Vagina (tissue), 2 donors: ENCODE measurements around the gene DPYSL3. TPM values are rescaled to one million over a fixed set of nuclear protein-coding genes. Genes with fewer than 3 reads are reported as not detected.
"Not testable (repeated sequence)": the region's sequence is repeated elsewhere in the genome, so short reads cannot be mapped to it uniquely, and the experiment has no call there.

ENCODE experiments used
- DNase-seq, 2 donors: peaks; one replicate each; pipeline ENCODE4 v3.0.0-alpha.2; 2017; ENCODE audit errors: extremely low spot score in 2 of 2
- H3K27ac ChIP-seq: fragments of 200-600 bp; sonication (generic); one replicate; pipeline ENCODE4 v1.5.1; 2019
- H3K27me3 ChIP-seq: fragments of 200-600 bp; sonication (generic); one replicate; pipeline ENCODE4 v1.5.1; 2019
- H3K36me3 ChIP-seq, 2 donors: fragments of 200-600 bp; sonication (generic); one replicate each; pipeline ENCODE4 v1.5.1; 2017 to 2019
- H3K4me1 ChIP-seq: fragments of 200-600 bp; sonication (generic); one replicate; pipeline ENCODE4 v1.5.1; 2019
- H3K4me3 ChIP-seq, 2 donors: fragments of 200-600 bp; sonication (generic); 1 replicate in 1 of 2; 2 replicates in 1 of 2; pipeline ENCODE4 v1.5.1; 2016 to 2019
- H3K9me3 ChIP-seq: fragments of 200-600 bp; sonication (generic); one replicate; pipeline ENCODE4 v1.5.1; 2019
- POLR2A ChIP-seq, 2 donors: fragments of 450-650 bp; IDR thresholded peaks; one replicate each; pipeline ENCODE4 v1.6.1; 2017; ENCODE audit warnings: antibody characterized with exemption in 2 of 2, mild to moderate bottlenecking in 2 of 2, moderate library complexity in 2 of 2
- POLR2AphosphoS5 ChIP-seq, 2 donors: sonication (generic); formaldehyde crosslinking; IDR thresholded peaks; one replicate each; pipeline ENCODE4 v1.9.0; 2017; ENCODE audit warnings: antibody characterized with exemption in 2 of 2, mild to moderate bottlenecking in 2 of 2, low read depth in 1 of 2; ENCODE audit not compliant: insufficient read depth in 1 of 2
- intact Hi-C: fragments of 100-400 bp; cut with DNase I; formaldehyde crosslinking; loops from one replicate; pipeline ENCODE4 v1.15.1; 2023
- total RNA-seq: library from RNA; depleted of rRNA; stranded (reverse); fragments of >200 nt; gene quantifications from one replicate; pipeline ENCODE4 v1.2.3, GENCODE V29; 2016
- TF ChIP-seq, protein P1 (sequence below), 3 experiments: fragments of 450-650 bp in 2 of 3; fragments of 200-600 bp in 1 of 3; sonication (generic) in 1 of 3; IDR thresholded peaks; one replicate each; pipeline ENCODE4 v1.5.1; 2017 to 2019; ENCODE audit warnings: antibody characterized with exemption in 3 of 3, mild to moderate bottlenecking in 2 of 3, moderate library complexity in 2 of 3

DPYSL3 gene
- total RNA-seq, 1 donor from 2014 or later = 68.5 TPM

DNA sequence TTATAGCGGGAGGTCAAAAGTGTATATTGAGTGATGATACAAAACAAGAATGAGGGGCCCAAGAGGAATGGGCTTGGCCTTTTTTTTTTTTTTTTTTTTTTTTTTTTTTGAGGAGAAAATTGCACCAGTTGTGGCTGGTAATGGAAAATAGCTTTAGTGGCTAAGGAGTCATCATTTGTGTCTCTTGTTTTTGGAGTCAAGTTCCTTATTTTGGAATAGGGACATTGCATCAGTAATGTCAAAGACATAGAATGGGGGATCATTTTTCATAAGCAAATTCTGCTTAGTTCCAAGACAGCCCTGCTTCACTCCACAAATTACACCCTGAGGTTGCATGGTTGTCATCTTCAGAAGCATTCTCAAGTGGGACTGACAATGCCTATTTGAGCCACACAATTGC, 137.7 kb downstream of the DPYSL3 start:
- TF ChIP-seq POLR2A (IDR thresholded peaks at IDR 0.05) (no peak), POLR2AphosphoS5 (IDR thresholded peaks at IDR 0.05; ENCODE audit: insufficient read depth in 1 of 2, low read depth in 1 of 2) (no peak)
- TF ChIP-seq, protein P1, sequence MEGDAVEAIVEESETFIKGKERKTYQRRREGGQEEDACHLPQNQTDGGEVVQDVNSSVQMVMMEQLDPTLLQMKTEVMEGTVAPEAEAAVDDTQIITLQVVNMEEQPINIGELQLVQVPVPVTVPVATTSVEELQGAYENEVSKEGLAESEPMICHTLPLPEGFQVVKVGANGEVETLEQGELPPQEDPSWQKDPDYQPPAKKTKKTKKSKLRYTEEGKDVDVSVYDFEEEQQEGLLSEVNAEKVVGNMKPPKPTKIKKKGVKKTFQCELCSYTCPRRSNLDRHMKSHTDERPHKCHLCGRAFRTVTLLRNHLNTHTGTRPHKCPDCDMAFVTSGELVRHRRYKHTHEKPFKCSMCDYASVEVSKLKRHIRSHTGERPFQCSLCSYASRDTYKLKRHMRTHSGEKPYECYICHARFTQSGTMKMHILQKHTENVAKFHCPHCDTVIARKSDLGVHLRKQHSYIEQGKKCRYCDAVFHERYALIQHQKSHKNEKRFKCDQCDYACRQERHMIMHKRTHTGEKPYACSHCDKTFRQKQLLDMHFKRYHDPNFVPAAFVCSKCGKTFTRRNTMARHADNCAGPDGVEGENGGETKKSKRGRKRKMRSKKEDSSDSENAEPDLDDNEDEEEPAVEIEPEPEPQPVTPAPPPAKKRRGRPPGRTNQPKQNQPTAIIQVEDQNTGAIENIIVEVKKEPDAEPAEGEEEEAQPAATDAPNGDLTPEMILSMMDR (IDR thresholded peaks at IDR 0.05) = no peak
- no peaks in the 10 kb centered on the region for H3K9me3 ChIP-seq
- H3K27ac ChIP-seq = no peak overlapping the region
- H3K4me1 ChIP-seq = no peaks in the 10 kb centered on the region
- no peak overlapping the region for H3K4me3 ChIP-seq
- DNase-seq = no peak
- no peaks in the 10 kb centered on the region for H3K27me3 ChIP-seq
- intact Hi-C loops = loop anchor here (10.0 kb wide), 1 partner anchor 147 kb away; no protein-coding TSS in a partner anchor
- no peaks in the 10 kb centered on the region for H3K36me3 ChIP-seq

DNA sequence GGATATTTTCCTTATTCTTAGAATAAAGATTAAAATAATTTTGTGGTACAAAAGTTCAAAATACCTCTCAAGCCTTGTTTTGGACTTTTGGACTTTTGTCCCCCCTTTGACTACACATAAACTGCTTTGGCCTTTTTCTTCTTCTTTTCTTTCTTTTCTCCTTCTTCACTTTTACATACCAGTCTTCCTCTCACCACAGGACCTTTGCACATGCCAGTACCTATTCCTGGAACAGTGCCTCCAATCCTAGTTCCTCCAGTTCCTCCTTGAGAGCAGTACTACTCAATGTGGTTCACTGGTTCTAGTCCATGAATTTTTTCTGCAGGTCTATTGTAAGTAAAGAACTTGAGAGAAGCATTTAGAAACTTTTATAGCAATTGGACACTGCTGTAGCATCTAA, 138.6 kb downstream of the DPYSL3 start:
- no peak for TF ChIP-seq POLR2AphosphoS5 (IDR thresholded peaks at IDR 0.05; ENCODE audit: insufficient read depth in 1 of 2, low read depth in 1 of 2)
- no peak for TF ChIP-seq POLR2A (IDR thresholded peaks at IDR 0.05)
- TF ChIP-seq, protein P1 (IDR thresholded peaks at IDR 0.05) = no peak
- no peak for DNase-seq
- H3K4me1 ChIP-seq = no peaks in the 10 kb centered on the region
- no peak overlapping the region for H3K27ac ChIP-seq
- no peak overlapping the region for H3K4me3 ChIP-seq
- intact Hi-C loops = loop anchor here (10.0 kb wide), 1 partner anchor 146 kb away; no protein-coding TSS in a partner anchor
- no peaks in the 10 kb centered on the region for H3K36me3 ChIP-seq
- no peaks in the 10 kb centered on the region for H3K27me3 ChIP-seq
- H3K9me3 ChIP-seq = no peaks in the 10 kb centered on the region

DNA sequence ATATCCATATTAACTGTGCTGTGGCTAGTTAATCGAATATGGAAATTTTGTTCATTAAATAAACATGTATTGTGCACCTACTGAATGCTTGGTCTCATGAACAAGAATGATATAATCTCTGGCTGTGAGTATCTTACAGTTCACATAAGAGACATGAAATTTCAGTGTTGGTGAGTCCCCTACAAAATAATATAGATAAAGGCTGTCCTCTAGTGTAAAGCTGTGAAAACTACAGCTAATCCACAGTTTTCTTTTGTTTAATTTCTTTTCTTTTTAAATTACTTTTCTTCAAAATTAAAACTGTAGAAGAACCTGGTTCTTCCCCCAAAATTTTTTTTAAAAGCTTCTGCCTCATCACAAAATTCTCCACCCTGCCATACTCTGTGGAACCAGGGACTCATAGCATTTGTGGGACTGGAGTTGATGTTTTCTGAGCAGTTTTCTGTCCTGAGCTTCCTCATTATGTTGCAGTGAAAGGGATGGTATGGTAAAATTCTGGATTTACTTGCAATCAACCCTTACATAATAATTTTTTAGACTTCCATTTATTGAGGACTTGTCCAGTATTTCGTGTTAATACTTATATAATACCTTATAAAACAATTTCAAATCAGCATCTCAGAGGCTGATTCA, 140.0 kb downstream of the DPYSL3 start:
- no peak for DNase-seq
- H3K4me3 ChIP-seq = no peak overlapping the region
- H3K27me3 ChIP-seq = no peaks in the 10 kb centered on the region
- intact Hi-C loops = loop anchor here (10.0 kb wide), 1 partner anchor 145 kb away; no protein-coding TSS in a partner anchor
- H3K36me3 ChIP-seq = no peaks in the 10 kb centered on the region
- no peak for TF ChIP-seq POLR2AphosphoS5 (IDR thresholded peaks at IDR 0.05; ENCODE audit: insufficient read depth in 1 of 2, low read depth in 1 of 2)
- TF ChIP-seq, protein P1 (IDR thresholded peaks at IDR 0.05) = peak in 1 of 3 experiments; percentile 29
- H3K27ac ChIP-seq = no peak overlapping the region
- no peaks in the 10 kb centered on the region for H3K4me1 ChIP-seq
- H3K9me3 ChIP-seq = no peaks in the 10 kb centered on the region

DNA sequence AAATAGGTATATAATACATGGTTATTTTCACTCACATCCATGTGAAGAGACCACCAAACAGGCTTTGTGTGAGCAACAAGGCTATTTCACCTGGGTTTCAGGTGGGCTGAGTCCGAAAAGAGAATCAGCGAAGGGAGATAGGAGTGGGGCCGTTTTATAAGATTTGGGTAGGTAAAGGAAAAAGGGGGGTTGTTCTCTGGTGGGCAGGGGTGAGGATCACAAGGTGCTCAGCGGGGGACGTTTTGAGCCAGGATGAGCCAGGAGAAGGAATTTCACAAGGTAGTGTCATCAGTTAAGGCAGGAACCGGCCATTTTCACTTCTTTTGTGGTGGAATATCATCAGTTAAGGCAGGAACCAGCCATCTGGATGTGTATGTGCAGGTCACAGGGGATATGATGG, 142.5 kb downstream of the DPYSL3 start:
- H3K27me3 ChIP-seq, intact Hi-C loops, H3K9me3 ChIP-seq, H3K4me1 ChIP-seq, H3K27ac ChIP-seq, DNase-seq, H3K4me3 ChIP-seq, H3K36me3 ChIP-seq: not testable (repeated sequence)

DNA sequence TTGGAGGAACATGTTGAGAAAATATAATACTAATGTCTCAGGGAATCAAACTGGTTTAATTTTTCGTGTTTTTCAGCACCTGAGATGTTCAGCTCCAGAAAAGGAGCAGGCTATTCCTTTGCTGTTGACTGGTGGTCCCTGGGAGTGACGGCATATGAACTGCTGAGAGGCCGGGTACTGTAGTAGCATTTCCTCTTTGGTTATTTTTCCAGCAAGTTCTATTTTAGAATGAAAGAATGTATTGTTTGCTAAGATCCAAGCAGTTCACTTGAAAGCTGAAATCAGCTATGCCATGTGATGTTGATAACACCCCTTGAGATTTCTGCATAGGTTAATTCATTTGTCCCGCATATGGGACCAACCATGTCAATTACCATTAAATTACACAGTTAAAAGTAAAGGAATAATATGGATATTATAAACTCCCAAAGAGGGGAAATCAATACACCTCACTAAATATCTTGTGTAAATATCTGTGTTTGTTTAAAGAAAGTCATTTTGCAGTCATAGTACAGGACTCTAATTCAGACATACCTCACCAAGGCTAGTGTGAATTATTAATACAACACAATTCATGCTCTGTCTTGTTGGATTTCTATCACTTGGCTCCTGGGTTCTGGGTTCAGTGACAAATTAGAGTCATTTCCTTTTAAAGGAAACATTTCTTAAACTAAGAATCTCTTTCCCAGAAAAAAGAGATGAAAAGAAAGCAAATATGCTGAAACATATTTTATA, 148.3 kb downstream of the DPYSL3 start:
- no peaks in the 10 kb centered on the region for H3K27me3 ChIP-seq
- intact Hi-C loops = no loop called here
- no peaks in the 10 kb centered on the region for H3K36me3 ChIP-seq
- no peak overlapping the region for H3K4me3 ChIP-seq
- H3K9me3 ChIP-seq = no peaks in the 10 kb centered on the region
- TF ChIP-seq POLR2A (IDR thresholded peaks at IDR 0.05) (no peak), POLR2AphosphoS5 (IDR thresholded peaks at IDR 0.05; ENCODE audit: insufficient read depth in 1 of 2, low read depth in 1 of 2) (no peak)
- TF ChIP-seq, protein P1 (IDR thresholded peaks at IDR 0.05) = no peak
- no peak for DNase-seq
- no peaks in the 10 kb centered on the region for H3K4me1 ChIP-seq
- H3K27ac ChIP-seq = no peak overlapping the region
